ENCODE results near the gene NXPE3.
"Not testable (repeated sequence)": the region's sequence is repeated elsewhere in the genome, so short reads cannot be mapped to it uniquely, and the experiment has no call there.

NXPE3 gene

GRCh38 chr3:101852983-101853840 is 74.2 kb downstream of the NXPE3 start:
- no peak for DNase-seq (ENCODE audit: low read depth)

GRCh38 chr3:101853982-101854381 is 75.0 kb downstream of the NXPE3 start:
- no peak for DNase-seq (ENCODE audit: low read depth)

- no peak for DNase-seq (ENCODE audit: low read depth)
These were observed 75.7 kb downstream of the NXPE3 start for GRCh38 chr3:101854608-101855304.

GRCh38 chr3:101857301-101857741 is 78.3 kb downstream of the NXPE3 start:
- no peak for DNase-seq (ENCODE audit: low read depth)

GRCh38 chr3:101858464-101859030 is 79.5 kb downstream of the NXPE3 start:
- no peak for DNase-seq (ENCODE audit: low read depth)

GRCh38 chr3:101859882-101860448 is 81.0 kb downstream of the NXPE3 start:
- no peak for DNase-seq (ENCODE audit: low read depth)

- no peak for DNase-seq (ENCODE audit: low read depth)
These were observed 82.3 kb downstream of the NXPE3 start for GRCh38 chr3:101861212-101861788.

GRCh38 chr3:101861789-101862415 is 82.9 kb downstream of the NXPE3 start:
- DNase-seq (ENCODE audit: low read depth) = no peak

- no peak for DNase-seq (ENCODE audit: low read depth)
These were observed 83.6 kb downstream of the NXPE3 start for GRCh38 chr3:101862416-101863165.

GRCh38 chr3:101864926-101865325 is 85.9 kb downstream of the NXPE3 start:
- DNase-seq (ENCODE audit: low read depth) = not testable (repeated sequence)

- no peak for DNase-seq (ENCODE audit: low read depth)
These were observed 86.9 kb downstream of the NXPE3 start for GRCh38 chr3:101865751-101866509.

GRCh38 chr3:101867511-101867910 is 88.5 kb downstream of the NXPE3 start:
- no peak for DNase-seq (ENCODE audit: low read depth)

GRCh38 chr3:101867996-101868395 is 89.0 kb downstream of the NXPE3 start:
- DNase-seq (ENCODE audit: low read depth) = no peak

GRCh38 chr3:101868534-101869464 is 89.8 kb downstream of the NXPE3 start:
- no peak for DNase-seq (ENCODE audit: low read depth)

- DNase-seq (ENCODE audit: low read depth) = no peak
These were observed 91.1 kb downstream of the NXPE3 start for GRCh38 chr3:101870138-101870537.

- DNase-seq (ENCODE audit: low read depth) = peak; percentile 28
These were observed 94.6 kb downstream of the NXPE3 start for GRCh38 chr3:101873619-101874018.

- no peak for DNase-seq (ENCODE audit: low read depth)
These were observed 97.1 kb downstream of the NXPE3 start for GRCh38 chr3:101876142-101876541.
